ENCODE measurements around the gene CUL4A.
A peak's percentile ranks its signal among the peaks of the same experiment; 100 is the strongest.
"Not testable (repeated sequence)": the region's sequence is repeated elsewhere in the genome, so short reads cannot be mapped to it uniquely, and the experiment has no call there.

CUL4A gene

DNA sequence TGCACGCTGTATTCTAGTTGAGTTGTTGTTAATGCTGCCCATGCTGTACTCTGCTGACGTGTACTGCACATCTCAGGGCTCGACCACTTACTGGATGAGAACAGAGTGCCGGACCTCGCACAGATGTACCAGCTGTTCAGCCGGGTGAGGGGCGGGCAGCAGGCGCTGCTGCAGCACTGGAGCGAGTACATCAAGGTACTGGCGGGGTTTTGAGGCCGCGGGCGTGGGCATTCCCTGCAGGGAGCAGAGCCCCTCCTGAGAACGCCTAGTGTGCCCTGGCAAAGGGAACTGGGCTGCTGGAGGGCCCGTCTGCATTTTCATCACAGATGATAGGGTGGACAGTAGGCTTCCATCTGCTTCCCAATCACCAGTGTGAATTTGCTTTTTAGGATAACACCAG is 29.9 kb downstream of the CUL4A start:
- DNase-seq (ENCODE audit: low spot score): no peak

DNA sequence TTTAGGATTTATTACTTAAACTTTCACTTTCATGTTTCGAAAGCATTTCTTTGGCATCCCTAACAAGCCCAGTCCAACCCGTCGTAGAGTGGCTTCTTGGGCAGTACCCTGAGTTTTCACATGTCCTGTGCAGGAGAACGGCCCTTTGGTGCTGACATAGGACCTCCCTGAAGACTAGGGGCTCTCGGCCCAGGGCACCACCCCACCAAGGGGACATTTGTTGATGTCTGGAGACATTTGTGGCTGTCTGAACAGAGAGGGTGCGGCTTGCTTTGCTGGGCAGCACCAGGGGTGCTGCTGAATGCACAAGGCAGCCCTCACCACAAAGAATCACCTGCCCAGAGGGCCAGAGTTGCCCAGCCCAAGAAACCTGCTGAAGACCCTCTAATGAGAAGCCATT is 30.6 kb downstream of the CUL4A start:
- DNase-seq (ENCODE audit: low spot score): no peak

DNA sequence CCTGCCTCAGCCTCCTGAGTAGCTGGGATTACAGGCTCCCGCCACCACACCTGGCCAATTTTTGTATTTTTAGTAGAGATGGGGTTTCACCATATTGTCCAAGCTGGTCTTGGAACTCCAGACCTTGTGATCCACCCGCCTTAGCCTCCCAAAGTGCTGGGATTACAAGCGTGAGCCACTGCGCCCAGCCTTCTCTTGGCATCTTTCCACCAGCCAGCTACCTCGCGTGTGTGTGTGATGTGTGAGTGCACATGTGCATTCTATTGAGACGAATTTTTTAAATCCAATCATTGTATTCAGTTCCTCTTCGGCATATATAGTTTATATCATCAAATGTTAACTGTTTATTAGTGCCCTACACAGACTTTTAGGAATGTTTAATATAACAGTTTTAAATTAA is 32.2 kb downstream of the CUL4A start:
- DNase-seq (ENCODE audit: low spot score): not testable (repeated sequence)

DNA sequence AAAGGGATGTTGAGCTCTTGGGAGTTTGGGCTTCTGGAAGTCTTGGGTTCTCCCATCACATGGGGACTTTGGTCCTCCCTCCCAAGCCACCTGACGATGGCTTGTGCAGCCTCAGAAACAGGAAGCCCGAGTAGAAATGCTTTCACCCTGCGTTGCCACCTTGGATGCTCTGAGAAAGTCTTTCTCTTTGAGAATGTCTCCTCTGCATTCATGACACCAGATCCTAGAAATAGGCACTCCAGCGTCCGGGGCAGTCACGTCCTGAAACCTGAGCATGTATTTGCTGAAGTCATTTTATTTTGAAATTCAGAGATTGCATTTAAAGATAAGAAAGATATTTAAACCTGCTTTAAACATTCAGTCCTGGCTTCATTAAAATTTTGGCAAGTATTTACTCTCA is 34.4 kb downstream of the CUL4A start:
- no peak for DNase-seq (ENCODE audit: low spot score)

DNA sequence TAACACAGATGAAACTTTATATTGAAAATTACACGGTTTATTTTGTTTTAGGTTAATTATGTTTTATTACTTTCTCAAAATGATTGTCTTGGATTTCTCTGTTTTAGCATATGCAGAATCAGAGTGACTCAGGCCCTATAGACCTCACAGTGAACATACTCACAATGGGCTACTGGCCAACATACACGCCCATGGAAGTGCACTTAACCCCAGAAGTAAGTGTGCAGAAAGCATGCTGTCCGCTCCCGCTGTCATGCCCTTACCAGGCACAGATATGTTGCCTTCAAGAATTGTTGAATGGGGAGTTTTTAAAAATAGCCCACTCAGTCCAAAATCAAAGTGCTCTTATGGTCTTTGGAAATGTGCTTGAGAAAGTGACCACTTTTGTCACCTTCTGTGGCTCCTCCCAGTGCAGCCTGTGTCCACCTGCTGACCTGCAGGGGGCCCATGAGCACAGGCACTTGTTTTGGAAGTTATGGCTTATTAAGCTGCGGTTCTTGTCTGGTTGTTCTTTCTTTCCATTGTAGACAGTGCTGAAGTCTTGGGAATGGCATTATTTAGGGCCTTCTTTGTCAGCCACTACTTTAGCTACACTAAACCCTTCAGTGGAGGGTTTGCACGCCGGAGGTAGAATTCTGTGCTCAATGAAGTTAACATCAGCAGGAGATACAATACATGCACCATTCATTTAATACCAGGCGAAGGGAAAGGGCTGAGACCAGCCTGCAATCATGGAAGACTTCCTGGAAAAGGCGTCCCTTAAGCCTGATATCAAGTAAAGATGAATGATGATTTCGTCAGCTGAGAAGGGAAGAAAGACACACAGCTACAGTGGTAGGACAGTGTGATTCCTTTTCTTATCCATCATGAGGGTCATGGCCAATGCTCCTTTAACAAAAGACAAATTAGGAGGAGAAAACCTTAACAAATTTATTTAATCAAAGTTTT is 36.7 kb downstream of the CUL4A start:
- no peak for DNase-seq (ENCODE audit: low spot score)

DNA sequence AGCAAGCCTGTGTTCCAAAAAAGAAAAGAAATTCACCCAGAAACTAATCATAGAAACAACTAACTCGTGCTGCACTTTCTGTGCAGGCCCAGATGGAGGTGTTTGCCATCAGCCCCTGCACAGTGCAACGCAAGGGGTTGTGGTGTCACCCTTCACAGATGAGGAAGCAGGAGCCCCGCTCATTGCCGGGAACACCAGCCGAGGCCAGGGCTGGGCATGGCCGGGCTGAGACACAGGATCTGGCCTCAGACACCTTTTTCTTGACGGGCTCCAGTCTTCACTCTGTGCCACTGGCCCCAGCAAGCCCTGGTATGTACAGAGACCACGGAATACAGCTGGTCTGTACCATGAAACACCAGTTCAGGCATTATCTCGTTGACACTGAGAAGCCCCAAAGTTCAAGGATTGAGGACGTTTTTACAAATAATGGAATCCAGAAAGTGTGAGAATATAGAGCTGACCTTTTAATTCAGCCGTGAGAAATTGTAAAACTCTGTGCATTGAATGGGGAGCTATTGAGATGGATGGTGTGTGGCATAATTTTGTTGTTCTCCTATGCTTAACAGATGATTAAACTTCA is 43.2 kb downstream of the CUL4A start:
- DNase-seq (ENCODE audit: low spot score): no peak

DNA sequence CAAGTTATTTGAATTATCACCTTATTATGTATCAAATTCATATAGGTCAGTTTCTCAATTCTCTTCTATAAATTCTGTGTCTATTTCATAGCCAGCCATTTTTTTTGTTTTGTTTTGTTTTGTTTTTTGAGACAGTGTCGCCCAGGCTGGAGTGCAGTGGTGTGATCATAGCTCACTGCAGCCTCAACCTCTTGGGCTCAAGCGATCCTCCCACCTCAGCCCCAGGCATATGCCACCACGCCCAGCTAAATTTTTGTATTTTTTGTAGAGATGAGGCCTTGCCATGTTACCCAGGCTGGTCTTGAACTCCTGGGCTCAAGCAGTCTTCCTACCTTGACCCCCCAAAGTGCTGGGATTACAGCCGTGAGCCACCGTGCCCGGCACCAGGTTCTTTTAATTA is 48.5 kb downstream of the CUL4A start:
- not testable (repeated sequence) for DNase-seq (ENCODE audit: low spot score)

DNA sequence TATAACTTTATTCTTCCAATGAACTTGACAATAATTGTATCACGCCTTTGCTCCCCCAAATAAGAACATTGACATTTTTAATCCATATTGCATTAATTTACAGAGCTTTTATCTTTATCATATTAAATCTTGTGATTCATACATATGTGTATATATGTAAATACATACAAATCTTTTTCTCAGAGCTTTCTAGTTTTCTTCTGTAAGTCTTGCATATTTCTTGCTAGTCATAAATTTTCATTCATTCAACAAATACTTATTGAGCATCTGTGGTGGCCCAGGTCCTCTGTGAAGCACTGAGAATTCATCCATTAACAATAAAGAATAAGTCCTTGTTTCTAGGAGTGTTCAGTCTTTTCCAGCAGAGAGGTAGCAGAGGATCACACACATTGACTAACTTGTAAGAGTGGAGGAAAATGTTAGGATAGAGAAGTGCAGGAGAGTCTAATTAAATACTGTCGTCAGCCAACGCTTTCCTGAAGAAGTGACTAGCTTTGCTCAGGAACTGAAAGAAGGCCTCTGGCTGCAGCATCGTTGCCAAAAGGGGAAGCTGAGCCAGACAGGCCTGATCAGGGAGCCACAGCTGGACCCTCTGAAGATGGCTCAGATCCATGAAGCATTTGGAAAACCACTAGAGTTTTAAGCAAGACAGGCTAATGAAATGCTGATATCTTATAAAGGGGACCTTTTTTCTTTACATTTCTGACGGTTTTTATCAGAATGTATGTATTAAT is 49.1 kb downstream of the CUL4A start:
- no peak for DNase-seq (ENCODE audit: low spot score)

DNA sequence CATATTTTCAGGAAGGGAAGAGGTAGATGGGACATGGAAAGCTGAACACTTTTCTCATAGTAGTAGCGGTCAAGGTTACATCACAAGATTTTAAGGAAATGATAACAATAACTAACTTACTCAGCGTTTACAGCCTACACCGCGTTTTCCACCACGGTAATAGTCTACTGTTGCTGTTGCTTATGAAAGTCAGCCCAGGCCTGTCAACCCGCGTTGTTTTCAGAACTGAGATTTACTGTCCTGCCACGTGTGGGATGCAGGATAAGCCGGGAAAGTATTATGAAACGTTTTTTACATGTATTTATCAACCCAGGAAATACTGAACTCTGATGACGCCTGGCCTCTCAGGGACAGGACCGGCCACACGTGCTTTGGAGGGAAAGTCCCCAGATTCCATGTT is 51.6 kb downstream of the CUL4A start:
- no peak for DNase-seq (ENCODE audit: low spot score)

DNA sequence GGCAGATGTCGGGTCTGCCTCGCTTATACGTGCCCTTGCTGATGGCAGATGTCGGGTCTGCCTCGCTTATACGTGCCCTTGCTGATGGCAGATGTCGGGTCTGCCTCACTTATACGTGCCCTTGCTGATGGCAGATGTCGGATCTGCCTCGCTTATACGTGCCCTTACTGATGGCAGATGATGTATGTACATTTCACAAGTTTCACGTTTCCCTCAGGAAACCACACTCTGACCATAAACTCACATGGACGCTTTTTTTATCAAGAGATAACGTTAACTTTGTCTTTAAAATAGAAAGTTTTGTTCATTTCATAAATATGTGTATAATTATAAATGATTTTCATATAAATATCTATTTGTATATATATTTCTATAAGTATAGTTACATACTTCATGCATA is 53.6 kb downstream of the CUL4A start:
- DNase-seq (ENCODE audit: low spot score): not testable (repeated sequence)

DNA sequence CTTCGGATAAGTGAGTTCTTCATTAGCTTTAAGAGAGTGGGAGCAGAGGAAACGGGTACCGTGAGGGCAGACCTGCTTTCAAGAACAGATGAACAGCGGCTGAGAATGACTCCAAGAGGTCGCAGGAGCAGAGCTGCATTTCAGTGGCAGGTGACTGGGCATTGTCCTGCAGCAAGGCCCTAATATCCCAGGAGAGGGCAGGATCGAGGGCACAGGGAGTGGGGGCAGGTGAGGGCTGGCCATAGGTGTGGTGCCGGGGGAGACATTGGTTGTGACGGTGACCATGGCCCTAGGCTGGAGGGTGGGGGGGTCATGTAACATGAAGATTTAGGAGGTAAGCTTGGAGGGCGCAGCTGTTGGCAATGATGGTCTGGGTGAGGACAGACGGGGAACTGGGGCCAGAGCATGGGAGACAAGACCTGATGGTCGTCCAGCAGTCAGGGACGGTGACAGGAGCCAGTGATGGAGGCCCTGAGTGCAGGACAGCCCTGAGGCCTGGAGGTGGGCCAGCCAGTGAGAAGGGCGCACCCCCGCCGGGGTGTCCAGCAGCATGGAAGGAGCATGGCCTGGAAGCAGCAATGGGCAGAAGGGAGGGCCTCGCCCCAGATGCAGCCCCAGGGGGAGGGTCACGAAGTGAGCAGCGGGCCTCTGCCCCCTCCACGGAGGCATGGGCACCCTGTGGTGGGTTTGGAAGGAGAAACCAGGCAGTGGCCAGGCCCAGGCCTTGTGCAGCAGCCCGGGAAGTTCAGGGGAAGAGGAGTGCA is 58.4 kb downstream of the CUL4A start:
- DNase-seq (ENCODE audit: low spot score): no peak

DNA sequence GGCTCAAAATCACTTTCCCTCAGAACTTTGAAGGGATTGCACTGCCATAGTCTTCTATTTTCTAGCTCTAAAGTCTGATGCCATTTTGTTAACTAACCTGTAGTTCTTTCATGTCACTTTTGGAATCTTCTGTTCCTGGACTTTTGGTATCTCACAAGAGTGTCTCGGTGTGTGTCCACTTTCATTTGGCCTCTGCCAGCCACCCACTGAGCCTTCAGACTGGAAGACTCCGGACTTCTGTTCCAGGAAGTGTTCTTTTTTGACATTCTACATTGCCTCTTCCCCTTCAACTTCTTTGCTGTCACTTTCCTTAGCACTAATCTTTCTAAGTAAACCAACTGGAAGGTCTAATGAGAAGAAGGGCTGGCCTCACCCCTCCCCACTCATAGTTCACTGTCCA is 62.6 kb downstream of the CUL4A start:
- no peak for DNase-seq (ENCODE audit: low spot score)

DNA sequence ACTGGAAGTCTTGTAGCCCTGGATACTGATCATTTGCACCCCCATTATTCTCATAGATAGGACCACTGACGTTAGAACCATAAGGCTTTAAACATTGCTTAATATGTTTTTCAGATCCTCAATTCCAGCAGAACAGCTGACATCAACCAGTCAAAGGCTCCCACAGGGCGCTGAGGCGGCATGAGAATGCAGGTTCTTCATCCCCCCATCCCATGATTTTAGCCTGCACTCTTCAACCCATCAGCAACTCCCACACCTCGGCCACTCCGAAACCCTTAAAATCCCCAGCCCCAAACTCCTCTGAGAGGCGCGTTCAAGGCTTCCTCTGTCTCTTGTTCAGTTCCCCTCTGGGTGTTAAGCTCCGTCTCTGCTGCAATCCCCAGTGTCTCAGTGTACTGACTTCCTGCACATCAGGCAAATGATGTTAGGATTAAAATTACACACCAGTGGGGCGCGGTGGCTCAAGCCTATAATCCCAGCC is 63.3 kb downstream of the CUL4A start:
- DNase-seq (ENCODE audit: low spot score): no peak

DNA sequence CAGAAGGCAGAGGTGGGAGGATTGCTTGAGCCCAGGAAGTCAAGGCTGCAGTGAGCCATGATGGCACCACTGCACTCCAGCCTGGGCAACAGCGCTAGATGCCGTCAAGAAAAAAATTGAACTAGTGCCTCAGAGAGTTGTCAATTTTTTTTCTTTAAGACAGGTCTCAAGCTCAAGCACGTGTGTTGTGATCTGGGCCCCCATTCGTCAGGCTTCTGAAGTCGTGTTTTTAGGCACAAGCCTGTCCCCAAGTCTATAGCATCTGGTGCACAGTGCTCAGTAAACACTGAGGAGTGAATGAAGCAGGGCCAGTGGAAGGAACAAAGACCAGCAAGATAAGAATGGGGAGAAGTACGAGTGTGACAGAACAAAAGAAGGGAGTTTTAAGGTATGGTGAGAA is 63.9 kb downstream of the CUL4A start:
- DNase-seq (ENCODE audit: low spot score): no peak

DNA sequence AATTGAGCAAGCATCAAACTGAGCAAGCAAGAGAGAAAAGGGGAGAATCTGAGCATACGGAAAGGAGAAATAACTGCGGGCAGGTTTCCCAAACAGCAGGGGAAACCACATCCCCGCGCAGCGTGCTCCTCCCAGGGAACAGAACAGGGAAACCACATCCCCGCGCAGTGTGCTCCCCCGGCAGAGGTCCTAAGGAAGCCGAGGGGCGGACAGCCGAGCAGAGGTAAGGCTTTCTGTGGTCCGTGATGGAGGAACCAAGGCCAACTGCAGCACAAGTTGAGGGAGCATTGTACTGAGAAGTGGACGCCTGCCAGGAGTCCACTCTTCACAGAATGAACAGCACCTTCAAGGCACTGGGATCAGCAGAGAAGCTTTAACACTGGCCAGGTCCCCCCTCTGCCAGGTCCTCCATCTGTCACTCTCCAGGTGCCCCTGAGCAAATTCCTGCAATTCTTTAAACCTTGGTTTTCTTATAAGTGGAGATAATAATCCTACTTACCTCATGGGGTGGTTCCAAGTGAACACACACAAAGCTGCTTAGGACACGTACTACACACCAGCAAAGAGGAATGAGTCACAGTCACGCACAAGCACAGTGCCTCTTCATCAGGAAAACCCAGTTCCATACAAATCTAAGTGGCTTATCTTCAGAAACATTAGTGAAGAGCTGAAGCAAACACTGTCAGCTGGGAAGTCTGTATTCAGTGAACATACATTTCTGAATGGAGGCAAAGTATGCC is 64.6 kb downstream of the CUL4A start:
- no peak for DNase-seq (ENCODE audit: low spot score)

DNA sequence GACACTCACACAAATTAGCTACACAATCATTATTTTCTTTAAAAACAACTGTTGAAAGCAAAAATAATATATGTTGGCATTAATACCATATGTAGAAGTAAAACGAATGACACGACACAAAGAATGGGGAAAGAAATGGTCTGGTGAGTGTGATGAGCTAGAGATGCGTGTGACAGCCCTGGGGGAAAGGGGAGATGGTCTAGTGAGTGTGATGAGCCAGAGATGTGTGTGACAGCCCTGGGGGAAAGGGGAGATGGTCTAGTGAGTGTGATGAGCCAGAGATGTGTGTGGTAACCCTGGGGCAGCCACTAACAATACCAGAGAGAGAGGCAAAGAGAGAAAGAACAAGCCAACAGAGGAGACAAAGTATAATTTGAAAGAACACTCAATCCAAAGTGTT is 65.3 kb downstream of the CUL4A start:
- DNase-seq (ENCODE audit: low spot score): no peak

DNA sequence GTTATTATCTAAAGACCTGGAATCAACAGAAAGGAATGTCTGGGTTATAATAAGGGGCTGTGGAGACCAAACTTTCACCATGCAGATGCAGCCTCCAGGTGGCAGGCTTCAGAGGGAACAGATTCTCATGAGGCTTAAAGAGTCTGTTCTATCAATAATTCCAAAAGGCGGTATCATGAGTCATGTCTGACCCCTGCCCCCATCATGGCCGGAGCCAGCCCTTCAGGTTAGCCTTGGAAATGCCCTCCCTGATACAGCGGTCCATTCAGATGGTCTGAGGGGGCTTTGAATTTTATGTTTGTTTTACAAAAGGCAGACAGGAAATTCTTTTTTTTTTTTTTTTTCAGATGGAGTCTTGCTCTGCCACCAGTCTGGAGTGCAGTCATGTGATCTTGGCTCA is 66.0 kb downstream of the CUL4A start:
- DNase-seq (ENCODE audit: low spot score): peak; percentile 58

DNA sequence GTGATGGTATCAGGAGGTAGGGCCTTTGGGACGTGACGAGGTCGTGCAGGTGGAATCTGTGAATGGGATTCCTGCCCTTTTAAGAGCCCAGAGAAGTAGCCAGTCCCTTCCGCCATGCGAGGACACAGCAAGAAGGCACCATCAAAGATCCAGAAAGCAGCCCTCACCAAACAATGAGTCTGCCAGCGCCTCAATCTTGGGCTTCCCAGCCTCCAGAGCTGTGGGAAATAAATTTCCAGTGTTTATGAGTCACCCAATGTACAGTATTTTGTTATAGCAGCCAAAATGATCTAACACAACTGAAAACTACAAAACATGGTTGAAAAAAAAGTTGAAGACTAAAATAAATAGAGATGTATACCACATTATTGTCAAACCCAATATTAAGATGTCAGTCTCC is 70.7 kb downstream of the CUL4A start:
- no peak for DNase-seq (ENCODE audit: low spot score)

DNA sequence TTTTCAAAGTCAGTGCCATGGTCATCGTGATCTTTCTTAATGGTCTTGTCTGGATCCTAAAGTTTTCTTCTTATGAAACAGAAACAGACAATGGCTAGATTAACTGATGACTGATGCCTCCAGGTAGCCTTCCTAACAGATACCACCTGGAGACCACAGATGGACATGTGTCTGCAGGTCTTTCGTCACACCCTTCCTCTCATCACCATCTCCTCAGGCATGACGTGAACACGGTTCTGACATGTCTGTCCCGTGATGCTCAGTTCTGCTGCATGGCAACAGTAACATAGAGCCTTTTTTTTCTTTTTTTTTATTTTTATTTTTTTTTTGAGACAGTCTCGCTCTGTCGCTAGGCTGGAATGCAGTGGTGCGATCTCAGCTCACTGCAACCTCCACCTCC is 74.5 kb downstream of the CUL4A start:
- no peak for DNase-seq (ENCODE audit: low spot score)

DNA sequence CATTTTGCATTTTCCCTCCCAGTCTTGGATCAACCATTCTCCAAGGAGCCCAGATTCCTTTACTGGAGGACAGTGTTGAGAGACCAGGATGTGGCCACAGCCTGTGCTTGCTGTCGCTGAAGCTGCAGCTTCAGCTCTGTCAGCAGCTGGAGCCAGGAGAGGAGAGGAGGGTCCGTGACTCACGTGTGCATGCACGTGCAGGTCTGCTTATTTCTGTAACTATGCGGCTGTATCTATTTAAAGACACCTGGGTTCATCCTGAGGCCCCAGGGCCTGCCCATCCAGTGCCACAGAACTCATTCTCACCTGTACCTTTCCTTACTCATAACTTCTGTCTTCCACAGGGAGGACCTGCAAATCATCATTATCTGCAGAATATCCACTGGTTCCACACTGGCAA is 79.5 kb downstream of the CUL4A start:
- DNase-seq (ENCODE audit: low spot score): no peak

DNA sequence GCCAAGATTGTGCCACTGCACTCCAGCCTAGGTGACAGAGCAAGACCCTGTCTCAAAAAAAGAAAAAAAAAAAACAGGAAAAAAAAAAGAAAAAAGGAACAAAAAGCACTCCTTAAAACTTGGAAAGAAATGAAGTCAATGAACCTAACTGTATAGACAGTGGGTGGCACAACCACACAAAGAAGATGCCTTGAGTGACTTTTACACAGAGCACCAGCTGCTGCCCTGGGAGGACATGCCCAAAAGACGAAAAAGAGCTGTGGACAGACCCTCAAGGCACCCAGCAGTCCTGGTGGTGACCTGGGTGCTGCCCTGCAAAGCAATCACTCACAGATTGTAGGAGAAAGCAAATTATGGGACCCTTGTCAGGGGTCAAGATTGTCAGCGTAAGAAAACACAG is 81.7 kb downstream of the CUL4A start:
- no peak for DNase-seq (ENCODE audit: low spot score)
